Measurements from ENCODE around the gene TTC7B.

Gene TTC7B

GRCh38 chr14:90642244-90642717 is 173.9 kb downstream of the TTC7B start:
- FAIRE-seq = no peak

DNA sequence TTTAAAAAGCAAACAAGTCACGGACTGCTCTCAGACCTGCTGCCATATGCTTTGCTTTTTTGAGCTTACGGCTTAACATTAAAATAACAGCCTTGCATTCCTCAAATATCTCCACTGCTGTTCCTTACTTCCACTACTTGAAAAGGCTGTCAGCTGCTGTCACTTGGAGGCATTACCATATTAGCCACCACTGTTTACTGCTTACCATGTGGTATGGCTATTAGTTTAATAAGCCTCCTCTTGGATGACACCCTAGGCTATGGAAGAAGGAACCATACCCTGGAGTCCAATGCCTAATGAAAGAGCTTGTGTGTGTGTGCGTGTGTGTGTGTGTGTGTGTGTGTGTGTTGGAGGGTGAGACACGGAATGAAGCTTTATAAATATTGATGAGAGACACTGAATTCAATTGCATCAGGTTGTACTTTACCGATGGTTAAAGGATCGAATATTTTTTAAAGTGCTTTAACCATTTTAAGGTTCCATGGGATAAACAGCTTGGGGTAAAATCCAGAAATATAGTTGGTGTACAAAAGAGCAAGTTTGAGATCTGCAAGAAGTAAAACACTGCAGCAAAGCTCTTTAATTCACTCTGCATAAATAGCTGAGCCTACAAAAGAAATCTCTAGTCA is 174.5 kb downstream of the TTC7B start:
- no peak for FAIRE-seq

GRCh38 chr14:90641168-90641567 is 175.1 kb downstream of the TTC7B start:
- FAIRE-seq = no peak

GRCh38 chr14:90639641-90640040 is 176.6 kb downstream of the TTC7B start:
- no peak for FAIRE-seq

GRCh38 chr14:90632871-90633270 is 183.4 kb downstream of the TTC7B start:
- FAIRE-seq = no peak

DNA sequence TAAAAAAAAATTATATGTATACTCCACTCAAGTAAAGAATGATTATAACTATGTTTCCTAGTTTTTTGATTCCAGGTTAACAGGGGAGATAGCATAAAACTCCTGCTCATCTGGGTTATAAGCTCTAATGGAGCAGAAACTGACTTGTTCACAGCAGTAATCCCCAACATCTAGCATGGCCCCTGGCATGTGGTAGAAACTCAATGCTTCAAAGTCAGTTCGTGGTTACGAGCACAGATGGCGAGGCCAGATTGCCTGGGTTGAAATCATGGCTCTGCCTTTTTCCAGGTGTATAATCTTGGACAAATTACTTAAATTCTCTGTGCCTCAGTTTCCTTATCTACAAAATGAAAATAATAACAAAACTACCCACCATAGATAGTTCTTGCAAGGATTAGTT is 183.8 kb downstream of the TTC7B start:
- no peak for FAIRE-seq

DNA sequence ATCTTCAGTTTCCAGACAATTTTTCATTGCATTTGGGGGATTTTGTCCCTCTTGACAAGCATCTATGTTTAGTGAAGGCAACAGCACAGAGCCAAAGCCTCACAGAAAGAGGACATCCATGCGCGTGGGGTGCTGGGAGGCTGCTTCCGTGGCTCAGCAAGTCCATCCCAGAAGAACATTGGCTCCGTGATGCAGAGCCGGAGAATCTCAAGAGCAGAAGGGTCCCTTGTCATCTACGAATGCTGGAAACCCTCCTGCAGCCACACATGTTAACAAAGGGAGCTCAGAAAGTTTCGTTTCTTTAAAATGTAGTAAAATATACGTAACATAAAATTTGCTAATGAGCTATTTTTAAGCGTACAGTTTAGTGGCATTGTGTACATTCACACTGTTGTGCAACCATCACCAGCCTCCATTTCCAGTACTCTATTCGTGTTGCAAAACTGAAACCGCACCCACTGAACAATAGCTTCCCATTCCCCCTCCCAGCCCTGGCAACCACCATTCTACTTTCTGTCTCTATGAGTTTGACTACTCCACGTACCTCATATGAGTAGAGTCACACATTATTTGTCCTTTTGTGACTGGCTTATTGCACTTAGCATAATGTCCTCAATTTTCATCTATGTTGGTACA is 185.9 kb downstream of the TTC7B start:
- FAIRE-seq = no peak

DNA sequence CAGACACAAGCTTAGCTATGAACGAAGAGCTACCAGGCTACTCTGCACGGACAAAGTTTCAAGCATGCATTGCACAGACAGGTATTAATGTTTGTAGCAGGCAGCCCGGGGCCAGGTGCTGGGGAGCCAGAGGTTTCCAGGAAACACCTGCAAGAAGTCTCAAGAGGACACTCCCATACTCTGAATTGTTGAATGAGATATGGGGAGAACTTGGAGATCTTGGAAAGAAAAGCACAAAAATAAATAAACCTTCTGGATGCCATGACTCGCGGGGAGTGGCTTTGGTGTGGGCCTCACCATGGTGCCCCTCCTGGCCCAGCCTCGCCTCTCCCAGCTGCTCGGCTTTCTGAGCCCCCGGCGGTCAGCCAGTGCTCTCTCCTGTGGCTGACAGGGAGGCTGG is 186.8 kb downstream of the TTC7B start:
- FAIRE-seq = no peak

DNA sequence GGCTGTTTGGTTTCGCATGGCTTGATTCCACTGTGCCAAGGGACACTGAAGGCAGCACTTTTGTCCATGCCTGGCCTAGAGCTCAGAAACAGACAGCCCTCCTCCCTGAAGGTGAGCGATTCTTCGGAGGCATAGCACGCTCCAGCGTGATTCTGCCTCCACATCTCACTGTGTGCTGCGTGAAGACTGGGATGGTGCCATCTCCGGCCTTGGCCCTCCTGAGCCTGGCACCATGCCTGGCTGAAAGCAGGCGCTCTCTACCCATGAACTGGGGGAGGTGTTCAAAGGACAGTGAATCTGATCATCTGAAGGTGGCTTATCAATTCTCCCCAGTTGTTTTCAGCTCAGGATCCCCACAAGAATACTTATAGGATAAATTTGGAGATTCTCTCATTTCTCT is 187.4 kb downstream of the TTC7B start:
- FAIRE-seq = no peak

DNA sequence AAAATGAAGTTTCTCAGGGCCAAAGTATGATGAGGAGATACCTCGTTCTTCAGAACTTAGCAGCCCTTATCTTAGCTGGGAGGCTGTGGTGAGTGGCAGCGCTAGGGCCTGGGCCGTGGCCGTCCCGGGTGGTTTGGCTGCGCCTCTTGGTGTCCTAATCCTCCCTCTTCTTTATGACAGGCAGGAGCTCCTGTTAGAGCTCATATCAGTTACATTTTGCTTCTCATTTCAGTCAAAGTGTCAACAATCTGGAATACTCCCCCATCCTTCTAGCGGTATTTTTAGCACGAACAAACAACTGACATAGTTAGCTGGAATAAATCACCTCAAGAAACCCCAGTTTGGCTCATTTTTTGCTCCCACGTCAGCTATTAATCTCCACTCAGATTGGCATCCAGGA is 188.8 kb downstream of the TTC7B start:
- no peak for FAIRE-seq

GRCh38 chr14:90626550-90626949 is 189.7 kb downstream of the TTC7B start:
- FAIRE-seq = no peak

DNA sequence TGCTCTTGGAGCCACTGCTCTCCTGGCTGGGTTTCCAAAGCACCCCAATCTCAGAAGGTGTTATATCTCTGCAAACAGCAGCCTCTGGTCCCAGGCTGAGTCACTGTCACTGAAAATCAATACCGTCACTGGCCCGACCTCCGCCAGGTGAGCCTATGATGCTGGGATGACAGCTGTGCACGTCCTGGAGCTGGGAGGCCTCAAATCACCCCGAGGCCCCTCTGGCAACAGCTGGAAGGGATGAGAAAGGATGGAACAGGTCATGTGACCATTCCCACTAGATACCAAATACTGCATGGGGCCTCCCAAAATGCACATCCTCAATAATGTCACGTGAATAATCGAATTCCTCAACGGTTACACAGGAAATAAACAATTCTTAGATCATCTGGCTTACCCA is 190.8 kb downstream of the TTC7B start:
- FAIRE-seq = no peak

DNA sequence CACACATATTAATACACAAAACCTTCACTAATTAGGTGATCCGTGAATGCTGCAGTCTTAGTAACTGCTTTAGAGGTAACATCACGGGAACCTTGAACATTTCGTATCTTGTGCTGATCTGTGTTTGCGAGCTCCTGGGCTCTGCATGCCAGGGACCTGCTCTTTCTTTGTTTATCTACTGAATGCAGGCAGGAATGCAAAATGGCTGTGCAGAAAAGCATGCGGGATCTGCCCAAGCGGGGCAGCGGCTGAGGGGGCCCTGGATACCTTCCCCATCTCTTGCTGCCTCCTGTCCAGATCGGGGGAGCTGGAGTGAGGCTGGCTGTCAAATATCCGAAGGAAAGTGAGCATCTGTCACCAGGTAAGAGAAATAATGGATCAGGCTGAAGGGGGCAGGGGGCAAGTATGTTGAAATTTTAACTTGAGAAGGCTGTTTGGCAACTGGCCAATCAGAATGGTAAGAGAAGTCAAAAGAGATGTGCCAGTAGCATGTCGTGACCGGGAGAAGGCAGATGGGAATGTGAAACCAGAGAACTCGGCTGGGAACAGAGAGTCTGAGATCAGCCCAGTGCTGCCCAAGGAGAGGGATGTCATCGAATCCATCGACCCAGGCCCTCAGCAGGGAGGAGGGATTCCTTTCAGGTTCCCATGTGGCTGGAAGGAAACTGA is 191.4 kb downstream of the TTC7B start:
- FAIRE-seq = no peak

DNA sequence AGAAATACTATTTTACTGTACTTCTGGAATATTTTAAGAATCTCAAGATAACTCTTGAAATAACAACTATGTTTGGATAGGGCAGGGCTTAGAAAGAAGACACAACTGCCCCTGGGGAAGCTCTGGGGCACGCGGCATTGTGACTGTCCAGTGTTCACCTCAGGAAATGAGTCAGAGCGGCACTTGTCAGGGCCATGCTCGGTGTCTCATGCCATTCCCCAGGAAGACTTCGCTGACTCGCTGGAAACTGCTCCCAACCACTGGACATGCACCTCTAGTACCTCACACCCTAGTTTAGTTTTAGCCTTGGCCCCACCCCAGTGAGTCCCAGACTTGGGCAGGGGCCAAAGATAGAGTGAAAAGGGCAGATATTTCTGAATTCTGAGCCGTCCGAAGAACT is 192.0 kb downstream of the TTC7B start:
- FAIRE-seq = no peak

DNA sequence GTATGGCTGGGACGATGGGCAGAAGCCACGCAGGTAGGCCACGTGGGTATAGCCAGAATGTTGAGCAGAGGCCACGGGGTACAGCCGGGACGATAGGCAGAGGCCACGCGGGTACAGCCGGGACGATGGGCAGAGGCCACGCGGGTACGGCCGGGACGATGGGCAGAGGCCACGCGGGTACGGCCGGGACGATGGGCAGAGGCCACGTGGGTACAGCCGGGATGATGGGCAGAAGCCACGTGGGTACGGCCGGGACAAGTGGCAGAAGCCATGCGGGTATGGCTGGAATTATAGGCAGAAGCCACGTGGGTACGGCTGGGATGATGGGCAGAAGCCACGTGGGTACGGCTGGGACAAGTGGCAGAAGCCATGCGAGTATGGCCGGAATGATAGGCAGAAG is 195.0 kb downstream of the TTC7B start:
- no peak for FAIRE-seq

DNA sequence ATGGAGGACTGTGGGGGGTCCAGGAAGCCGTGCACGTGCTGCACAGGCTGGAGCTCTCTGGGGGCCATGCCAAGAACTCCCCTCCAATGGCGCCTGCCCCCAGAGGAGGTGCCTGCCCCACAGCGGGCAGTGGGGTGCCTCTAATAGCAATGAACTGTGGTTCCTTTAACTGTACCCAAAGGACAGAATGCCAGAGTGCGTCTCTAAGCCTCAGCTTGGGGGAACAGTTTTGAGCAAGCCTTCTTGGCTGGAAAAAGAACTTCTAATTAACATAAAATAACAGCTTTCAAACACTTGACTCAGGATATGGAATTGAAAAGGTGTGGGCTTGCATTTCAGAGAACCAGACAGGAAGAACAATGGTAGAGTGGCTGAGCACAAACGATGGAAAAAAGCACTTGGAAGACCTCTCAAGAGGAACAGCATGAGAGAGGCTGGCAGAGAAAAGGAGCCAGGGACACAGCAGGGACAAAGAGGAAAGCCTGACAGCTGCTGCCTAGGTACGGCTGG is 195.6 kb downstream of the TTC7B start:
- FAIRE-seq = no peak

DNA sequence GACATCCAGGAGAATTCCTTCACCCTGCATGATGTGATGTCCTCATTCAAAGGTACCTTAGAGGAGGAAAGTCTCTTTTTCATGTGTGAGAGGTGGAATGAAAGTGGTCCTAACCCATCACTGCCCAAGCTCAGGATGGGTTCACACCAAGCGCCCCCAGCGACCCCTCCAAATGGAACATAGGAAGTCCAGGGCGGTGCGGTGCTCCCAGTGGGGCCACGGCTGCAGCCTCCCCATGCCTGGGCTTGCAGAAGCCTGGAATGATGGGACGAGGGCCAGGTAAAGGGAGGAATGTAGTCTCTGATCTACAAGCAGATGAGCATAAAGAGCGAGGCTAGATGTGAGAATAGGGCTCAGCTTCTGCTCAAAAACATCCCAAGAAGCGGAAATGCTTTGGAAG is 196.3 kb downstream of the TTC7B start:
- FAIRE-seq = no peak

- no peak for FAIRE-seq
These were observed 198.3 kb downstream of the TTC7B start for GRCh38 chr14:90617961-90618360.

GRCh38 chr14:90616881-90617280 is 199.3 kb downstream of the TTC7B start:
- no peak for FAIRE-seq

- FAIRE-seq = no peak
These were observed 199.9 kb downstream of the TTC7B start for GRCh38 chr14:90616313-90616712.

GRCh38 chr14:90615517-90616060 is 200.6 kb downstream of the TTC7B start:
- FAIRE-seq = no peak

- no peak for FAIRE-seq
These were observed 201.3 kb downstream of the TTC7B start for GRCh38 chr14:90614696-90615516.

DNA sequence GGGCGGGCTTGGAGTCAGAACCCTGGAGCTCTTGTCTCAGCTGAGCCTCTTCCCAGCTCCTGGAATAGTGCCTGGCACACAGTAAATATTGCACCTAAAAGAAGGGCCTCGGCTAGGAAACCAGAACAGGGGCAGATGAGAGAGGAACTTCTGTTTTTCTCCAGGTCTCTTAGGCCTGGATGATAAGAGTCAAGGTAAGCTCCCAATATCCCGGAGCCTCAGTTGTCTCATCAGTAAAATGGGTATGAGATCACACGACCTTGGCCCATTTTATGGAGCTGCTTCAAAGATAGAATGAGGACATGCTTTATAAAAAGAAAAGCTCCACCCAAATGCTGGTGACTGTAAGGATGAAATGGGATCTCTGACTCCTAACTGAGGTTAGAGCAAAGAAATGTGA is 202.2 kb downstream of the TTC7B start:
- FAIRE-seq = no peak

All from colon (tissue), 2 donors.